ENCODE results near the gene ABAT. TPM values are rescaled to one million over a fixed set of nuclear protein-coding genes. Genes with fewer than 3 reads are reported as not detected.
A peak's percentile ranks its signal among the peaks of the same experiment; 100 is the strongest.

Gene ABAT
- total and polyA plus RNA-seq, 2 of the 8 experiments (the other 6 are each of a cell fraction or from before 2014, with no cell fraction given) = 6.4 to 8.4 TPM

GRCh38 chr16:8828541-8829165 is 154.2 kb downstream of the ABAT start:
- Histone ChIP-seq H3K27me3 (replicated peaks in 1 of 4; ENCODE audit: control insufficient read depth in 3 of 4, extremely low read depth in 1 of 4, insufficient read depth in 3 of 4, low read length in 3 of 4) (no peaks in the 10 kb centered on the region), H2BK20ac (ENCODE audit: low read length) (peak overlapping the region; percentile 29), H2BK12ac (ENCODE audit: low read depth, low read length) (no peak overlapping the region), H3K36me3 (ENCODE audit: control insufficient read depth in 2 of 4, insufficient read depth in 4 of 4, low read length in 3 of 4) (peaks cover 0 to 35% (median 11%) of the 10 kb centered on the region in 4 experiments; a peak in 5 of 8 replicates), H4K91ac (replicated peaks; ENCODE audit: insufficient read length, low read length) (peak overlapping the region; percentile 56), H4K5ac (ENCODE audit: insufficient read length, low read depth, low read length) (no peak overlapping the region), H2BK5ac (ENCODE audit: low read depth, low read length) (peak overlapping the region; percentile 60; the same call in 1 of the 2 replicates), H2BK15ac (ENCODE audit: low read length) (0 out of 2 replicates have a peak overlapping the region, but pooled peaks have one; percentile 95), H3K4me3 (ENCODE audit: extremely low read depth in 1 of 4, insufficient read depth in 2 of 4, low read depth in 3 of 4, low read length in 4 of 4) (no peak overlapping the region), H3K14ac (ENCODE audit: insufficient read length) (no peak overlapping the region), H3K23me2 (ENCODE audit: low read depth, low read length) (no peaks in the 10 kb centered on the region), H3K9me3 (ENCODE audit: insufficient read depth in 2 of 2, low read depth in 1 of 2, low read length in 1 of 2) (no peaks in the 10 kb centered on the region), H3K18ac (ENCODE audit: extremely low read depth, low read length) (0 out of 2 replicates have a peak overlapping the region, but pooled peaks have one; percentile 38), H3K9ac (replicated peaks in 1 of 4; ENCODE audit: extremely low read depth in 1 of 4, low read depth in 3 of 4, low read length in 3 of 4) (no peak overlapping the region; a peak in 1 of 7 replicates), H2BK120ac (replicated peaks; ENCODE audit: low read depth, low read length) (peak overlapping the region; percentile 76), H3K4me1 (replicated peaks in 1 of 4; ENCODE audit: control insufficient read depth in 3 of 4, insufficient read depth in 4 of 4, low read length in 3 of 4) (peaks cover 12 to 23% (median 16%) of the 10 kb centered on the region in 4 experiments), H3K79me1 (ENCODE audit: low read depth, low read length) (no peaks in the 10 kb centered on the region; the same call in 1 of the 2 replicates), H3K4ac (replicated peaks; ENCODE audit: insufficient read length, low read depth, low read length) (peak overlapping the region; percentile 6), H4K8ac (ENCODE audit: extremely low read depth, insufficient read depth, low read length) (no peak overlapping the region), H3K4me2 (ENCODE audit: insufficient read depth in 1 of 2, low read depth in 2 of 2, low read length in 2 of 2) (no peak overlapping the region), H4K20me1 (replicated peaks in 1 of 2; ENCODE audit: control insufficient read depth in 1 of 2, insufficient read depth in 2 of 2, low read length in 2 of 2) (no peaks in the 10 kb centered on the region), H3K27ac (ENCODE audit: low read depth, low read length) (no peak overlapping the region), H3K23ac (ENCODE audit: insufficient read length) (no peak overlapping the region), H2AFZ (ENCODE audit: low read length) (no peak overlapping the region), H3K56ac (replicated peaks; ENCODE audit: insufficient read length, low read depth, low read length) (no peak overlapping the region), H2AK5ac (ENCODE audit: low read depth, low read length) (0 out of 2 replicates have a peak overlapping the region, but pooled peaks have one; percentile 75), H3K79me2 (ENCODE audit: control insufficient read depth in 1 of 2, insufficient read depth in 2 of 2, low read length in 2 of 2) (no peaks in the 10 kb centered on the region; a peak in 1 of 4 replicates)
- TF ChIP-seq BRCA1 (IDR thresholded peaks at IDR 0.05; ENCODE audit: low read depth, low read length) (no peak), POLR2A (IDR thresholded peaks at IDR 0.05; ENCODE audit: control extremely low read depth in 1 of 2, low read depth in 2 of 2, low read length in 2 of 2) (0 out of 3 replicates have a peak, but pooled peaks of 1 of the 2 experiments have one; percentile 17)
- ChIA-PET POLR2A (ENCODE audit: partially characterized antibody) (interaction anchor here (1.3 to 5.0 kb wide), 4 partner anchors 10 to 261 kb away, joined by 3 to 54 read pairs (median 6); no protein-coding TSS in a partner anchor), CTCF (ENCODE audit: partially characterized antibody) (interaction anchor here (0.9 to 1.2 kb wide), 3 partner anchors 37 to 108 kb away, joined by 3 to 4 read pairs (median 4); no protein-coding TSS in a partner anchor)
- 91% methylated on average over 8 of the region's 8 CpGs; no CpG with 5 or more reads in 1 of the 2 experiments for WGBS, 2 experiments (ENCODE audit: extremely low coverage in 1 of 2, insufficient coverage in 1 of 2, insufficient read length in 1 of 2, insufficient replicate concordance in 2 of 2, low coverage in 1 of 2, low lambda C conversion rate in 2 of 2, missing lambda C conversion rate in 1 of 2)
- FAIRE-seq (no peak), DNase-seq (ENCODE audit: low read depth in 1 of 2, low spot score in 2 of 2) (no peak)
